ENCODE results near the gene PIK3C2G. TPM values are rescaled to one million over a fixed set of nuclear protein-coding genes. Genes with fewer than 3 reads are reported as not detected.

Gene PIK3C2G
- polyA plus RNA-seq, 1 donor (not counting 4 experiments of a cell fraction or from before 2014, with no cell fraction given), result 3.7 TPM

DNA sequence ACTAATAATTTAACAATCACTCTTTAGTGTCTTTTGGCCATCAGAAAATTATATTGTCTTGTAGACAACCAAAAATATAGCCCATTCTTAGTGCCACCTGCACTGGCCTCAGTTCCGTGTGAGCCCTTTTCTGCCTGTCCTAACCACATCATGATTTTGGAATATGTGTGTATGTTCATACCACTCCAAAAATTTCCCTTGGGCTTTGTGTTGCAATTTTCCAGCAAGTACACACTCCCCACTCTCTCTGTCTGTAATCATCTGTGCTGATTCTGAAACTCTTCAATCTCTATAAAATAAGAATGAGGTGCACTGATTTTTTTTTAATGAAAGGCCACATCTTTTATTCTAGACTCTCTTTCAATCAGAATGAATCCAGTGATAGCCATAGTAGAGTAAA, 196.0 kb downstream of the PIK3C2G start:
- no peak for FAIRE-seq
- Histone ChIP-seq H3K79me2 (ENCODE audit: control insufficient read depth, insufficient read depth, low read length) (no peaks in the 10 kb centered on the region), H3K9me1 (ENCODE audit: control insufficient read depth, extremely low read depth, insufficient read depth, low read length) (no peaks in the 10 kb centered on the region), H3K4me3 (ENCODE audit: control insufficient read depth in 2 of 3, extremely low read depth in 1 of 3, insufficient read depth in 2 of 3, low read depth in 1 of 3, low read length in 3 of 3) (no peak overlapping the region), H3K27me3 (ENCODE audit: control insufficient read depth, extremely low read depth, insufficient read depth, low read length) (no peaks in the 10 kb centered on the region), H3K9me3 (ENCODE audit: control insufficient read depth, low read depth, low read length) (no peaks in the 10 kb centered on the region), H3K4me1 (ENCODE audit: control insufficient read depth, extremely low read depth, insufficient read depth, low read length) (peaks cover 2% of the 10 kb centered on the region), H4K20me1 (ENCODE audit: control insufficient read depth, extremely low read depth, insufficient read depth, low read length) (no peaks in the 10 kb centered on the region), H2AFZ (ENCODE audit: control insufficient read depth, low read length) (no peak overlapping the region), H3K9ac (ENCODE audit: control insufficient read depth, extremely low read depth, insufficient read depth, low read length) (no peak overlapping the region), H3K4me2 (ENCODE audit: control insufficient read depth, extremely low read depth, insufficient read depth, low read depth, low read length) (no peak overlapping the region), H3K27ac (ENCODE audit: control insufficient read depth, insufficient read depth, low read length) (no peak overlapping the region), H3K36me3 (ENCODE audit: control insufficient read depth in 2 of 2, extremely low read depth in 1 of 2, insufficient read depth in 2 of 2, low read length in 2 of 2) (no peaks in the 10 kb centered on the region)
- TF ChIP-seq CTCF (optimal IDR thresholded peaks at IDR 0.05 in 1 of 3, IDR thresholded peaks at IDR 0.05 in 1 of 3, conservative IDR thresholded peaks at IDR 0.05 in 1 of 3; ENCODE audit: extremely low read depth in 1 of 3, insufficient read depth in 2 of 3, low read length in 3 of 3), result no peak
- DNase-seq (ENCODE audit: low read depth, low spot score), result no peak
- dilution Hi-C loops (cut with MboI; ENCODE audit: extremely low pct_ligation_motif_present, low sequenced_read_pairs), result no loop called here

DNA sequence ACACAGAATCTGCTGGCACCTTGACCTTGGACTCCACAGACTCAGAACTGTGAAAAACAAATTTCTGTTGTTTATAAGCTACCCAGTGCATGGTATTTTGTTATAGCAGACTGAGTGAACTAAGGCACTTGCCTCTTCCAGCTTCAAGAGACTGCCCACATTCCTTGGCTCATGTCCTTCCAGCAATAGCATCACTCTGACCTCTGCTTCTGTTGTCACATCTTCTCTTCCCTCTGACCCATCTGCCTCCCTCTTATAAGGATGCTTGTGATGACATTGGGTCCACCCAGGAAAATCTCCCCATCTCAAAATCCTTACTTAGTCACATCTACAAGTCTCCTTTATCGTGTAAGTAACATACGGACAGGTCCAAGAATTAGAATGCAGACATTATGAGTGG, 200.4 kb downstream of the PIK3C2G start:
- no peak overlapping the region for H3K4me2 ChIP-seq (ENCODE audit: control insufficient read depth, extremely low read depth, insufficient read depth, low read depth, low read length)
- peaks cover 4% of the 10 kb centered on the region for H3K4me1 ChIP-seq (ENCODE audit: control insufficient read depth, extremely low read depth, insufficient read depth, low read length)
- FAIRE-seq, result no peak
- no peak for DNase-seq (ENCODE audit: low read depth, low spot score)
- no peak overlapping the region for H3K4me3 ChIP-seq (ENCODE audit: control insufficient read depth in 2 of 3, extremely low read depth in 1 of 3, insufficient read depth in 2 of 3, low read depth in 1 of 3, low read length in 3 of 3)
- no peaks in the 10 kb centered on the region for H3K27me3 ChIP-seq (ENCODE audit: control insufficient read depth, extremely low read depth, insufficient read depth, low read length)
- H4K20me1 ChIP-seq (ENCODE audit: control insufficient read depth, extremely low read depth, insufficient read depth, low read length), result no peaks in the 10 kb centered on the region
- no peaks in the 10 kb centered on the region for H3K9me3 ChIP-seq (ENCODE audit: control insufficient read depth, low read depth, low read length)
- no peak for TF ChIP-seq EZH2 (IDR thresholded peaks at IDR 0.05; ENCODE audit: low read length)
- TF ChIP-seq CTCF (optimal IDR thresholded peaks at IDR 0.05 in 1 of 3, IDR thresholded peaks at IDR 0.05 in 1 of 3, conservative IDR thresholded peaks at IDR 0.05 in 1 of 3; ENCODE audit: extremely low read depth in 1 of 3, insufficient read depth in 2 of 3, low read length in 3 of 3), result no peak
- H3K9me1 ChIP-seq (ENCODE audit: control insufficient read depth, extremely low read depth, insufficient read depth, low read length), result no peaks in the 10 kb centered on the region
- H3K9ac ChIP-seq (ENCODE audit: control insufficient read depth, extremely low read depth, insufficient read depth, low read length), result no peak overlapping the region
- dilution Hi-C loops (cut with MboI; ENCODE audit: extremely low pct_ligation_motif_present, low sequenced_read_pairs), result no loop called here
- H3K79me2 ChIP-seq (ENCODE audit: control insufficient read depth, insufficient read depth, low read length), result no peaks in the 10 kb centered on the region
- no peak overlapping the region for H3K27ac ChIP-seq (ENCODE audit: control insufficient read depth, insufficient read depth, low read length)
- H3K36me3 ChIP-seq (ENCODE audit: control insufficient read depth in 2 of 2, extremely low read depth in 1 of 2, insufficient read depth in 2 of 2, low read length in 2 of 2), result no peaks in the 10 kb centered on the region
- no peak overlapping the region for H2AFZ ChIP-seq (ENCODE audit: control insufficient read depth, low read length)

Data from keratinocyte (primary cell).